Breast epithelium (tissue), 3 donors: Measurements from ENCODE around the gene BRME1.

ENCODE experiments used
- CTCF ChIP-seq, 3 donors: fragments of 450-650 bp; IDR thresholded peaks; one replicate each; pipeline ENCODE4 v1.5.1; 2016 to 2017; ENCODE audit warnings: antibody characterized with exemption in 3 of 3, mild to moderate bottlenecking in 3 of 3, moderate library complexity in 3 of 3
- POLR2A ChIP-seq: fragments of 450-650 bp; IDR thresholded peaks from one replicate; pipeline ENCODE4 v1.6.1; 2016; ENCODE audit warnings: antibody characterized with exemption, mild to moderate bottlenecking, moderate library complexity
- POLR2AphosphoS5 ChIP-seq, 3 donors: sonication (generic); formaldehyde crosslinking; IDR thresholded peaks; one replicate each; pipeline ENCODE4 v1.6.1; 2017; ENCODE audit warnings: antibody characterized with exemption in 3 of 3

GRCh38 chr19:13838435-13839129 is 67.3 kb downstream of the BRME1 start:
- TF ChIP-seq CTCF (IDR thresholded peaks at IDR 0.05) = no peak
- no peak for TF ChIP-seq POLR2A
- peak in 1 of 3 donors; percentile 87 for TF ChIP-seq POLR2AphosphoS5 (IDR thresholded peaks at IDR 0.05)
